H1 (cell line): ENCODE measurements around the gene HILPDA. TPM values are rescaled to one million over a fixed set of nuclear protein-coding genes. Genes with fewer than 3 reads are reported as not detected.

Source experiments
- HDAC2 ChIP-seq, 2 experiments: fragments of 300-600 bp in 1 of 2; sonication (generic) in 1 of 2; IDR thresholded peaks; 2 replicates each; pipeline ENCODE4 v1.6.1; 2011 to 2012; ENCODE audit warnings: low read depth in 2 of 2, low read length in 2 of 2, mild to moderate bottlenecking in 2 of 2, moderate library complexity in 2 of 2, borderline replicate concordance in 1 of 2, inconsistent platforms in 1 of 2
- SIX5 ChIP-seq: IDR thresholded peaks from 2 replicates; pipeline ENCODE4 v1.6.1; 2011; ENCODE audit warnings: mild to moderate bottlenecking, low read depth, low read length
- polyA plus RNA-seq, 7 experiments: library from polyadenylated mRNA; depleted of rRNA in 3 of 7; stranded (reverse) in 5 of 7; unstranded in 2 of 7; fragments of >200 nt in 5 of 7; fragments of 200-250 nt in 2 of 7; gene quantifications; 1 replicate in 5 of 7; 2 replicates in 1 of 7; 4 replicates in 1 of 7; pipeline versions ENCODE4 v1.2.1 to v1.2.3, GENCODE V29; 2011 to 2013; ENCODE audit warnings: missing spikeins in 2 of 7, mixed read lengths in 2 of 7
- total RNA-seq: library from RNA; stranded (reverse); fragmentation: NEBNext Ultra II Directional; extraction: Animal tissue kit (Norgen Biotek cat#: 25700); gene quantifications from 2 replicates; pipeline ENCODE4 v1.2.1, GENCODE V29; 2021

Gene HILPDA
- total and polyA plus RNA-seq, 2 of the 8 experiments (the other 6 are each of a cell fraction or from before 2014, with no cell fraction given) = 35.6 to 80.0 TPM

DNA sequence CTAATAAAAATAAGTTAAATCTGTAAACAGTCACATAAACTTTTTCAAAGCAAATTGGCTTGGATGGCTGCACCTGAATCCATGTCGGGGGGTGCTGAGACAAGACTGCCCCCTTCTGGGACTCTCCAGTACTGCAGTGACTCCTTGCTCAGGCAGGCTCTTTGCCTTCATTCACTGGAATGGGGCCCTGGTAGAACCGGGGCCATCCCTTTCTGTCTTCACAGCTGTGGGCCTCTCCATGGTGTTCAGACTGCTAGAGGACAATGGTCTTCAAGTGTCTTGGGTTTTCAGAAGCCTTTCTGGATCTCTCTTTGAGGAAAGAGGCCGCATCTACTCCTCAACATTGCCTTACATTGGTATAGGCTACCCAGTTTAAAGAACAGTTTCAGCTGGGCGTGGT lies 29.8 kb upstream of the HILPDA start (continued):
- TF ChIP-seq SIX5 (no peak), HDAC2 (IDR thresholded peaks at IDR 0.05; ENCODE audit: borderline replicate concordance in 1 of 2, low read depth in 2 of 2, low read length in 2 of 2) (no peak)
